GM21360 (cell line): ENCODE results near the gene EHBP1.
"Not testable (repeated sequence)": the region's sequence is repeated elsewhere in the genome, so short reads cannot be mapped to it uniquely, and the experiment has no call there.

Experiments
- ATAC-seq: cut with Tn5 transposase; IDR thresholded peaks from one replicate; pipeline ENCODE4 v1.9.1; 2021; ENCODE audit warnings: mild to moderate bottlenecking, moderate library complexity; ENCODE audit not compliant: unreplicated experiment

The EHBP1 gene

GRCh38 chr2:63003351-63003750 is 297.8 kb downstream of the EHBP1 start:
- no peak for ATAC-seq

- no peak for ATAC-seq
Measured at GRCh38 chr2:63007813-63008458, 302.4 kb downstream of the EHBP1 start.

GRCh38 chr2:63008838-63009237 is 303.3 kb downstream of the EHBP1 start:
- no peak for ATAC-seq

GRCh38 chr2:63009490-63009889 is 304.0 kb downstream of the EHBP1 start:
- no peak for ATAC-seq

GRCh38 chr2:63012541-63012940 is 307.0 kb downstream of the EHBP1 start:
- no peak for ATAC-seq

- ATAC-seq: no peak
Measured at GRCh38 chr2:63013438-63013837, 307.9 kb downstream of the EHBP1 start.

- ATAC-seq: no peak
Measured at GRCh38 chr2:63015389-63015788, 309.9 kb downstream of the EHBP1 start.

GRCh38 chr2:63018439-63018838 is 312.9 kb downstream of the EHBP1 start:
- ATAC-seq: no peak

GRCh38 chr2:63019686-63020085 is 314.2 kb downstream of the EHBP1 start:
- ATAC-seq: not testable (repeated sequence)

- no peak for ATAC-seq
Measured at GRCh38 chr2:63023444-63023843, 317.9 kb downstream of the EHBP1 start.

- ATAC-seq: no peak
Measured at GRCh38 chr2:63027220-63027619, 321.7 kb downstream of the EHBP1 start.

- ATAC-seq: no peak
Measured at GRCh38 chr2:63029058-63029457, 323.5 kb downstream of the EHBP1 start.

- no peak for ATAC-seq
Measured at GRCh38 chr2:63034526-63034925, 329.0 kb downstream of the EHBP1 start.

GRCh38 chr2:63035169-63035568 is 329.7 kb downstream of the EHBP1 start:
- ATAC-seq: no peak

- ATAC-seq: no peak
Measured at GRCh38 chr2:63035660-63036059, 330.1 kb downstream of the EHBP1 start.

- ATAC-seq: no peak
Measured at GRCh38 chr2:63038034-63038433, 332.5 kb downstream of the EHBP1 start.

GRCh38 chr2:63040586-63040985 is 335.1 kb downstream of the EHBP1 start:
- ATAC-seq: no peak

GRCh38 chr2:63041592-63041991 is 336.1 kb downstream of the EHBP1 start:
- no peak for ATAC-seq

GRCh38 chr2:63044362-63045327 is 339.1 kb downstream of the EHBP1 start:
- ATAC-seq: no peak

GRCh38 chr2:63046552-63046951 is 341.0 kb downstream of the EHBP1 start:
- no peak for ATAC-seq

GRCh38 chr2:63046961-63047320 is 341.4 kb downstream of the EHBP1 start:
- no peak for ATAC-seq
